Measurements from ENCODE around the gene ANKRD11.
"Not testable (repeated sequence)": the region's sequence is repeated elsewhere in the genome, so short reads cannot be mapped to it uniquely, and the experiment has no call there.

ANKRD11 gene

DNA sequence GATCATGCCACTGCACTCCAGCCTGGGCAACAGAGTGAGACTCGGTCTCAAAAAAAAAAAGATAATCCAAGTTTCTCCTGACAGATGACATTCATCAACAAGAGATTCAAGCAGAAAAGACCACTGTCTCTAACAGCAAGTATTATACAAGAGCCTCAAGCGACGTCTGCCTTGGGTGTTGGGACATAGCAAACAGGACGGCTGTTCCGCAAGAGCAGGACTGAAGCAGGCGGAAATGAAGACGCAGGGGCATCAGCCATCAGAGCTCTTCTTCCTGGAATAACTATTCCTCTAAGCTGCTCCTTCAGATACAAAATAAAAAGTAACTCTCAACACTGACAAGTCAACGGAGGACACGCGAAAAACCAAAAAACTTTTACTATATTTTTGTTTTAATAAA is 54.0 kb downstream of the ANKRD11 start:
- H3K9ac ChIP-seq (ENCODE audit: low read length) = no peak overlapping the region
- H4K5ac ChIP-seq (ENCODE audit: low read length) = no peak overlapping the region
- H2BK5ac ChIP-seq (ENCODE audit: low read length) = no peak overlapping the region
- no peak overlapping the region for H3K18ac ChIP-seq (ENCODE audit: low read length)
- no peak overlapping the region for H4K8ac ChIP-seq (ENCODE audit: low read depth, low read length)
- no peak overlapping the region for H3K27ac ChIP-seq (ENCODE audit: low read depth, low read length)
- no peak overlapping the region for H2BK120ac ChIP-seq (ENCODE audit: low read depth, low read length)
- H3K27me3 ChIP-seq (ENCODE audit: insufficient read depth, low read length, poor library complexity) = no peaks in the 10 kb centered on the region
- peaks cover 98% of the 10 kb centered on the region for H3K79me2 ChIP-seq (ENCODE audit: control insufficient read depth, insufficient read depth, low read length)
- peaks cover 21% of the 10 kb centered on the region for H3K79me1 ChIP-seq (ENCODE audit: low read length)
- H3K4ac ChIP-seq (ENCODE audit: low read depth, low read length) = no peak overlapping the region
- H3K4me2 ChIP-seq (ENCODE audit: low read length) = no peak overlapping the region
- H3K4me3 ChIP-seq (ENCODE audit: low read length) = no peak overlapping the region
- no peaks in the 10 kb centered on the region for H3K4me1 ChIP-seq (ENCODE audit: control insufficient read depth, low read depth, low read length)
- H3K36me3 ChIP-seq (ENCODE audit: control insufficient read depth, insufficient read depth, low read length) = no peaks in the 10 kb centered on the region
- no peak overlapping the region for H2BK15ac ChIP-seq (replicated peaks; ENCODE audit: low read depth)
- H3K56ac ChIP-seq (ENCODE audit: low read length) = no peak overlapping the region
- no peak for DNase-seq
- WGBS (ENCODE audit: extremely low coverage, insufficient coverage, low lambda C conversion rate) = no CpG with 5 or more reads among the region's 10 CpGs
- no peak overlapping the region for H2AK5ac ChIP-seq (ENCODE audit: low read length)
- H3K23ac ChIP-seq (ENCODE audit: low read length) = no peak overlapping the region

DNA sequence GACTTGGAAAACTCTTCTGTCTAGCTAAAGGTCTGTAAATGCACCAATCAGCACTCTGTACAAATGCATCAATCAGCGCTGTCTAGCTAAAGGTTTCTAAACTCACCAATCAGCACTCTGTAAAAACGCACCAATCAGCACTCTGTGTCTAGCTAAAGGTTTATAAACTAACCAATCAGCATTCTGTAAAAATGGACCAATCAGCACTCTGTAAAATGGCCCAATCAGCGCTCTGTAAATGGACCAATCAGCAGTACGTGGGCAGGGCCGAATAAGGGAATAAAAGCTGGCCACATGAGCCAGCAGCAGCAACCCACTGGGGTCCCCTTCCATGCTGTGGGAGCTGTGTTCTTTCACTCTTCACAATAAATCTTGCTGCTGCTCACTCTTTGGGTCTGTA is 55.3 kb downstream of the ANKRD11 start:
- not testable (repeated sequence) for H3K4me1 ChIP-seq (ENCODE audit: control insufficient read depth, low read depth, low read length); H3K4ac ChIP-seq (ENCODE audit: low read depth, low read length); H3K27me3 ChIP-seq (ENCODE audit: insufficient read depth, low read length, poor library complexity); H3K4me3 ChIP-seq (ENCODE audit: low read length); H2AK5ac ChIP-seq (ENCODE audit: low read length); H3K23ac ChIP-seq (ENCODE audit: low read length); H2BK15ac ChIP-seq (replicated peaks; ENCODE audit: low read depth); H3K36me3 ChIP-seq (ENCODE audit: control insufficient read depth, insufficient read depth, low read length); H4K5ac ChIP-seq (ENCODE audit: low read length); H3K56ac ChIP-seq (ENCODE audit: low read length); H2BK5ac ChIP-seq (ENCODE audit: low read length); H3K9ac ChIP-seq (ENCODE audit: low read length); DNase-seq; H4K8ac ChIP-seq (ENCODE audit: low read depth, low read length); H2BK120ac ChIP-seq (ENCODE audit: low read depth, low read length); H3K27ac ChIP-seq (ENCODE audit: low read depth, low read length); H3K18ac ChIP-seq (ENCODE audit: low read length); H3K4me2 ChIP-seq (ENCODE audit: low read length)
- peaks cover 25% of the 10 kb centered on the region for H3K79me1 ChIP-seq (ENCODE audit: low read length)
- WGBS (ENCODE audit: extremely low coverage, insufficient coverage, low lambda C conversion rate) = no CpG with 5 or more reads among the region's 5 CpGs
- H3K79me2 ChIP-seq (ENCODE audit: control insufficient read depth, insufficient read depth, low read length) = peaks cover 96% of the 10 kb centered on the region

DNA sequence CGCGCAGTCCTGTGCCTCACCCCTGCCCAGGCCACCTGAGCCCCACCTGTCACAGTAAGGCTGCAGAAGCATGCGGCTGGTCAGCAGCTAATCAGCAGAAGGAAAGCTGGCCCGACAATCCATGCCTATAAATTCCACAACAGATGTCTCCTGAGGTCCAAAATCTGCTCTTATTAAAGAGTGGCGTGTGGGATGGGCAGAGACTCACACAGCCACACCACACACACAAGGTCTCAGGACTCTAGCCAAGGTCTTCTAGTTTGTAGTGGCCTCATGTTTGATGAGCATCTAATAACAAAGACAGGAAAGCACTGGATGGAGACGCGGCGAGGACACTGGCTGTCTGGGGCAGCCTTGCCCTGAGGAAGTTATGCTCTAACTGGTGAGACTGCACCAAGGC is 55.9 kb downstream of the ANKRD11 start:
- Histone ChIP-seq H3K4me1 (ENCODE audit: control insufficient read depth, low read depth, low read length) (no peaks in the 10 kb centered on the region), H3K18ac (ENCODE audit: low read length) (no peak overlapping the region), H4K5ac (ENCODE audit: low read length) (no peak overlapping the region), H3K23ac (ENCODE audit: low read length) (no peak overlapping the region), H3K4me2 (ENCODE audit: low read length) (no peak overlapping the region), H3K4ac (ENCODE audit: low read depth, low read length) (no peak overlapping the region), H3K36me3 (ENCODE audit: control insufficient read depth, insufficient read depth, low read length) (no peaks in the 10 kb centered on the region), H2AK5ac (ENCODE audit: low read length) (no peak overlapping the region), H3K79me2 (ENCODE audit: control insufficient read depth, insufficient read depth, low read length) (peaks cover 91% of the 10 kb centered on the region), H3K4me3 (ENCODE audit: low read length) (no peak overlapping the region), H3K27ac (ENCODE audit: low read depth, low read length) (no peak overlapping the region), H4K8ac (ENCODE audit: low read depth, low read length) (no peak overlapping the region), H3K9ac (ENCODE audit: low read length) (no peak overlapping the region), H3K79me1 (ENCODE audit: low read length) (peaks cover 22% of the 10 kb centered on the region), H3K27me3 (ENCODE audit: insufficient read depth, low read length, poor library complexity) (no peaks in the 10 kb centered on the region), H3K56ac (ENCODE audit: low read length) (no peak overlapping the region), H2BK15ac (replicated peaks; ENCODE audit: low read depth) (no peak overlapping the region), H2BK120ac (ENCODE audit: low read depth, low read length) (no peak overlapping the region), H2BK5ac (ENCODE audit: low read length) (no peak overlapping the region)
- WGBS (ENCODE audit: extremely low coverage, insufficient coverage, low lambda C conversion rate) = no CpG with 5 or more reads among the region's 8 CpGs
- DNase-seq = no peak

DNA sequence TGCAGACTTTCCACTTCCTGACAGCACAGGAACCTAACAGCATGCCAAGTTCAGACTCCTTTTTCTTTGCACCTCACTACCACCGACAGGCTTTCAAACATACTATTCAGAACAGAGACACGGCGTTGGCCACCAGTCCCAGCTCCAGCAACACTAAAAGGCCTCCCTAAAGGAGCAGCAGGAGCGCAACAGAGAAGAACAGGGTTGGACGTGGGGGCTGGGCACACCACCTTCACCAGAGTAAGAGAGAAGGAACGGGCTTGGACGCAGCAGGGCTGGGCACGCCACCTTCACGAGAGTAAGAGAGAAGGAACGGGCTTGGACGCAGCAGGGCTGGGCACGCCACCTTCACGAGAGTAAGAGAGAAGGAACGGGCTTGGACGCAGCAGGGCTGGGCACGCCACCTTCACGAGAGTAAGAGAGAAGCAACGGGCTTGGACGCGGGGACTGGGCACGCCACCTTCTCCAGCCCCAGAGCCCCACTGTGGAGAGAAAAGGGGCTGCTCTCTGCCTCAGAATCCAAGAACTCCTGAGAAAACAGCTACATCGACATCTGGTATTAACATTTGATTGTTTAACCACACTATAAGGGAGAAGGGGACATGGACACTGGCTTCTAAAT is 56.9 kb downstream of the ANKRD11 start:
- not testable (repeated sequence) for H2BK5ac ChIP-seq (ENCODE audit: low read length); H2BK15ac ChIP-seq (replicated peaks; ENCODE audit: low read depth); H3K27ac ChIP-seq (ENCODE audit: low read depth, low read length); H4K5ac ChIP-seq (ENCODE audit: low read length); H3K56ac ChIP-seq (ENCODE audit: low read length); H3K23ac ChIP-seq (ENCODE audit: low read length); H3K4me3 ChIP-seq (ENCODE audit: low read length); H2BK120ac ChIP-seq (ENCODE audit: low read depth, low read length); H3K27me3 ChIP-seq (ENCODE audit: insufficient read depth, low read length, poor library complexity); H3K9ac ChIP-seq (ENCODE audit: low read length); H3K4ac ChIP-seq (ENCODE audit: low read depth, low read length); H3K36me3 ChIP-seq (ENCODE audit: control insufficient read depth, insufficient read depth, low read length); H3K4me2 ChIP-seq (ENCODE audit: low read length); H3K4me1 ChIP-seq (ENCODE audit: control insufficient read depth, low read depth, low read length); H4K8ac ChIP-seq (ENCODE audit: low read depth, low read length); H2AK5ac ChIP-seq (ENCODE audit: low read length); DNase-seq; H3K18ac ChIP-seq (ENCODE audit: low read length)
- Histone ChIP-seq H3K79me2 (ENCODE audit: control insufficient read depth, insufficient read depth, low read length) (peaks cover 85% of the 10 kb centered on the region), H3K79me1 (ENCODE audit: low read length) (peaks cover 20% of the 10 kb centered on the region)
- no CpG with 5 or more reads among the region's 22 CpGs for WGBS (ENCODE audit: extremely low coverage, insufficient coverage, low lambda C conversion rate)

DNA sequence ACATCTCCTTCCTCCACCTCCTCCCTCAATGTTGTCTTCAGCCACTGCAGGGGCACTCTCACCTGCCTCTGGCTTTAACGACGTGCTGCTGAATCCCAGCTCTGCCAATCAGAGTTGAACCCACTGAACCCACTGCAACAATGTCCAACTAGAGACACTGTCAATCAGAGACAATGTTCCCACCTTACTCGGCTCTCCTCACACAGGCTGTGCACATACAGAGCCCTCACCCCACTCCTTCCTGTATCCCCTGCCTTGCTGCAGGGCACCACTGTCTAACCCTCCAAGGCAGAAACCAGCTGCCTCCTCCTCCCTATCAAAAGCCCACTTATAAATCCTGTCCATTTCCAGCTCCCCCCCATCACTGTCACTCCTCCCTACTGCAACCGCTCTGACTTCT is 58.7 kb downstream of the ANKRD11 start:
- Histone ChIP-seq H3K23ac (ENCODE audit: low read length) (no peak overlapping the region), H3K4me2 (ENCODE audit: low read length) (no peak overlapping the region), H3K79me1 (ENCODE audit: low read length) (peaks cover 17% of the 10 kb centered on the region), H2AK5ac (ENCODE audit: low read length) (no peak overlapping the region), H4K8ac (ENCODE audit: low read depth, low read length) (no peak overlapping the region), H3K56ac (ENCODE audit: low read length) (no peak overlapping the region), H3K27ac (ENCODE audit: low read depth, low read length) (no peak overlapping the region), H3K4me1 (ENCODE audit: control insufficient read depth, low read depth, low read length) (no peaks in the 10 kb centered on the region), H3K4me3 (ENCODE audit: low read length) (no peak overlapping the region), H2BK5ac (ENCODE audit: low read length) (no peak overlapping the region), H3K36me3 (ENCODE audit: control insufficient read depth, insufficient read depth, low read length) (no peaks in the 10 kb centered on the region), H4K5ac (ENCODE audit: low read length) (no peak overlapping the region), H3K79me2 (ENCODE audit: control insufficient read depth, insufficient read depth, low read length) (peaks cover 78% of the 10 kb centered on the region), H2BK15ac (replicated peaks; ENCODE audit: low read depth) (no peak overlapping the region), H3K18ac (ENCODE audit: low read length) (no peak overlapping the region), H3K27me3 (ENCODE audit: insufficient read depth, low read length, poor library complexity) (no peaks in the 10 kb centered on the region), H3K9ac (ENCODE audit: low read length) (no peak overlapping the region), H3K4ac (ENCODE audit: low read depth, low read length) (no peak overlapping the region), H2BK120ac (ENCODE audit: low read depth, low read length) (no peak overlapping the region)
- WGBS (ENCODE audit: extremely low coverage, insufficient coverage, low lambda C conversion rate) = no CpG with 5 or more reads among the region's 4 CpGs
- no peak for DNase-seq

GRCh38 chr16:89431158-89431584 is 59.2 kb downstream of the ANKRD11 start:
- Histone ChIP-seq H3K4me1 (ENCODE audit: control insufficient read depth, low read depth, low read length) (no peaks in the 10 kb centered on the region), H3K23ac (ENCODE audit: low read length) (no peak overlapping the region), H3K4ac (ENCODE audit: low read depth, low read length) (no peak overlapping the region), H3K56ac (ENCODE audit: low read length) (no peak overlapping the region), H3K4me3 (ENCODE audit: low read length) (no peak overlapping the region), H3K9ac (ENCODE audit: low read length) (no peak overlapping the region), H3K27ac (ENCODE audit: low read depth, low read length) (no peak overlapping the region), H3K18ac (ENCODE audit: low read length) (no peak overlapping the region), H4K8ac (ENCODE audit: low read depth, low read length) (no peak overlapping the region), H3K4me2 (ENCODE audit: low read length) (no peak overlapping the region), H3K27me3 (ENCODE audit: insufficient read depth, low read length, poor library complexity) (no peaks in the 10 kb centered on the region), H2BK15ac (replicated peaks; ENCODE audit: low read depth) (no peak overlapping the region), H4K5ac (ENCODE audit: low read length) (no peak overlapping the region), H3K36me3 (ENCODE audit: control insufficient read depth, insufficient read depth, low read length) (no peaks in the 10 kb centered on the region), H3K79me1 (ENCODE audit: low read length) (peaks cover 19% of the 10 kb centered on the region), H2BK5ac (ENCODE audit: low read length) (no peak overlapping the region), H3K79me2 (ENCODE audit: control insufficient read depth, insufficient read depth, low read length) (peaks cover 78% of the 10 kb centered on the region), H2BK120ac (ENCODE audit: low read depth, low read length) (no peak overlapping the region), H2AK5ac (ENCODE audit: low read length) (no peak overlapping the region)
- WGBS (ENCODE audit: extremely low coverage, insufficient coverage, low lambda C conversion rate) = no CpG with 5 or more reads among the region's 12 CpGs
- DNase-seq = no peak
